Stimulated activated naive CD8-positive, alpha-beta T cell treated with anti-CD3 and anti-CD28 coated beads, Interleukin-15, Interleukin-2, amounts not matched to agents 100 U/mL and 50 U/mL, for 24 hours (primary cell): ENCODE results near the gene TMEM192.
"Not testable (repeated sequence)": the region's sequence is repeated elsewhere in the genome, so short reads cannot be mapped to it uniquely, and the experiment has no call there.

Experiments
- ATAC-seq: fragments of 150-1000 bp; cut with Tn5 transposase; one replicate; pipeline ENCODE4 v1.10.0; 2021
- DNase-seq: peaks from one replicate; pipeline ENCODE4 v3.0.0; 2021

TMEM192 gene

DNA sequence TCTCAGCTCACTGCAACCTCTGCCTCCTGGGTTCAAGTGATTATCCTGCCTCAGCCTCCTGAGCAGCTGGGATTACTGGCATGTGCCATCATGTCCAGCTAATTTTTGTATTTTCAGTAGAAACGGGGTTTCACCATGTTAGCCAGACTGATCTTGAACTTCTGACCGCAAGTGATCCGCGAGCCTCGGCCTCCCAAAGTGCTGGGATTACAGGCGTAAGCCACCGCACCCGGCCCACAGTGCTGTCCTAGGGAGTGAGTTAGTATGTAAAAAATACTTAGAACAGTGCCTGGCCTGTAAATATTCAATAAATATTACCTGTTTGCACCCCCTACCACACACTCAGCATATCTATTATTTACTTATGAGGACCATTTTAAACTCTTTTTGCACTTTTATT, 20.5 kb downstream of the TMEM192 start:
- ATAC-seq, DNase-seq: not testable (repeated sequence)

- no peak for ATAC-seq
- no peak for DNase-seq
Observed at GRCh38 chr4:165088366-165088765, 24.3 kb downstream of the TMEM192 start.

DNA sequence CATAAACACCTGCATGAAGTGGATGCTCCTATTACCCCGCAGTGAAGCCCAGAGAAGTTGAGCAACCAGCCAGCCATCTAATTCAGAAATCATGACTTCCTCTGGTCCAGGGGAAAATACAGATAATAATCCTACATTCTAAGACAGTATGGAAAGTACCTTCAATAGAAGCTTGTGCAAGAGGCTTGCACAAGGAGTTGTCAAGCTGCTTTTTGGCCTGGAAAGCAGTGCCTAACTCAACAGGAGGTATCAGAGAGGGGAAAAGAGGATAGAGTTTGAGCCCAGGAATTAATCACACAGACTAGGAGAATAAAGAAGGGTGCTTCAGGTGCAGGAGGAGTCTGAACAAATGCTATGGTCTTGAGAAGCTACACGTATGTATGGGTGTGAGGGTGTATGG, 26.7 kb downstream of the TMEM192 start:
- no peak for DNase-seq
- no peak for ATAC-seq

DNA sequence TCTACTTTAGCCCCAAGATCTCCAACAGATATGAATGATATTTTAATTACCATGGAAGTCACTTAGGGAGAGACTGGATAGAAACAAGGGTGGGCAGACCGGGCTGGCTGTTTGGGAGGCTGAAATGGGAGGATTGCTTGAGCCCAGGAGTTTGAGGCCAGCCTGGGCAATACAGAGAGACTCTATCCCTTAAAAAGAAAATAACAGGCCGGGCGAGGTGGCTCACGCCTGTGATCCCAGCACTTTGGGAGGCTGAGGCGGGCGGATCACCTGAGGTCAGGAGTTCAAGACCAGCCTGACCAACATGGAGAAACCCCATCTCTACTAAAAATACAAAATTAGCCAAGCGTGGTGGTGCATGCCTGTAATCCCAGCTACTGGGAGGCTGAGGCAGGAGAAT, 27.9 kb downstream of the TMEM192 start:
- ATAC-seq, DNase-seq: not testable (repeated sequence)

- ATAC-seq (no peak), DNase-seq (no peak)
Observed at GRCh38 chr4:165079476-165079875, 33.2 kb downstream of the TMEM192 start.

DNA sequence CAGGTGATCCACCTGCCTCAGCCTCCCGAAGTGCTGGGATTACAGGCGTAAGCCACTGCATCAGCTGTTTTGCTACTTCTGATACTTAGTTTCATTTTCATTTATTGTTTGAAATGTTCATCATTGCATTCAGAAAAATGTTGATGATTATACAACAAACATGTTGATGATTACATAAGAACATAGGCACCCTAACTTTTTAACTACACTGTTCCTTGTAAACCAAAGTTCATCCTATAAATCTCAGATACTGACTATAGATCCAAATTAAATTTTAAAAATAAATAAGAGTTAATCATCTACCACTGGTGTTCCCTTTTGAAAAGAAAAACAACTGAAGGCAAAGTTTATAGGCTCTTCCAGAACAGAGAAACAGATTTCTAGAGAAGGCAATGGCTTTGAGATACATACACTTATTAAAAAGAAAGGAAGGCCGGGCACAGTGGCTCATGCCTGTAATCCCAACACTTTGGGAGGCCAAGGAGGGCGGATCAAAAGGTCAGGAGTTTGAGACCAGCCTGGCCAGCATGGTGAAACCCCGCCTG, 35.6 kb downstream of the TMEM192 start:
- DNase-seq (no peak), ATAC-seq (no peak)

DNA sequence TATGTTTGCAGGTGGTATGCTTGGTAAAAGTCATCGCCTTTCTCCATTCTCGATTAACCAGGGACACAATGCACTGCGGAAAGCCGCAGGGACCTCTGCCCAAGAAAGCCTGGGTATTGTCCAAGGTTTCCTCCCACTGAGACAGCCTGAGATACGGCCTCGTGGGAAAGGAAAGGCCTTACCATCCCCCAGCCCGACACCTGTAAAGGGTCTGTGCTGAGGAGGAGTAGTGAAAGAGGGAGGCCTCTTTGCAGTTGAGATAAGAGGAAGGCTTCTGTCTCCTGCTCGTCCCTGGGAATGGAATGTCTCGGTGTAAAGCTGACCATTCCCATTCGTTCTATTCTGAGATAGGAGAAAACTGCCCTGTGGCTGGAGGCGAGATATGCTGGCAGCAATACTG, 39.3 kb downstream of the TMEM192 start:
- ATAC-seq, DNase-seq: not testable (repeated sequence)

DNA sequence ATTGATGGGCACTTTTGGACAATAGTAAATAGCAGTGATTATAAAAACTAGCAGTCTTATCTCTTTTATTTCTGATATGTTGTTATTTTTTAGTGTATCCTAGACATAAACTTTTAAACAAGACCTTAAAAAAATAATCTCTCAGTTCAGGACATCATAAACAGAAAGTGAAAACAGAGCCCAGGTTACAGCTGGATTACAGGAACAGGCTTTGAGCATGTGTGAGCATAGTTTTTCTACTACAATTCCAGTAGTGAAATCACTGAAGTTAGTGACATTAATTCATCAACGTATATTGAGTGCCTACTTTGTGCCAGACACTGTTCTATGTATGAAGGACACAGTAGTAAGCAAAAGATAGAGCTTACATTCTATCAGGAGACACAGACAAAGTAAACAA, 42.1 kb downstream of the TMEM192 start:
- ATAC-seq (no peak), DNase-seq (no peak)

- no peak for DNase-seq
- ATAC-seq: no peak
Observed at GRCh38 chr4:165060938-165061337, 51.7 kb downstream of the TMEM192 start.

- DNase-seq: no peak
- no peak for ATAC-seq
Observed at GRCh38 chr4:165059386-165059785, 53.3 kb downstream of the TMEM192 start.

- ATAC-seq (no peak), DNase-seq (no peak)
Observed at GRCh38 chr4:165058666-165059065, 54.0 kb downstream of the TMEM192 start.

- no peak for ATAC-seq
- DNase-seq: no peak
Observed at GRCh38 chr4:165055601-165056000, 57.1 kb downstream of the TMEM192 start.

DNA sequence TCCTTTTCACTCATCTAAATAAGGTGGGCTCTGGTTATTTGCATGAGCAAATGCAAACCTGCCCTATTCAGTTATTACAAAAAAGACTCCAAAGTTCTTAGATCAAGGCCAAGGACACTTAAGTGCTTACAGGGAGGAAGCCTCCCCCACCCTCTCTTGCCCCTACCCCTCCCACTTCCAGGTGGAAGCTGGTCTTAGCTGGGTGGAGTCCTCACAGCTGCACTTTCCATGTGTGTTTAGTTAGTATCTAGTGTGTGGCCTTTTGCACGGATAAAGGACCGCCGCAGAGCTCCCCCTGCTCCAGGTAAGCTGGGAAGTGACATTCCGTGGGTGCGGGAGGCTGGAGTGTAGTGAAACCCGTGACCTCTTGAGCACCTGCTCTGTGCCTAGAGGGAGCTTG, 59.0 kb downstream of the TMEM192 start, which contains the start of gene TRIM75:
Gene TRIM75 (plus strand): TSS at position 222 of the 400 bp plus-strand sequence. CDS start 5,282 bp downstream, outside the sequence.
- ATAC-seq (no peak), DNase-seq (no peak)

DNA sequence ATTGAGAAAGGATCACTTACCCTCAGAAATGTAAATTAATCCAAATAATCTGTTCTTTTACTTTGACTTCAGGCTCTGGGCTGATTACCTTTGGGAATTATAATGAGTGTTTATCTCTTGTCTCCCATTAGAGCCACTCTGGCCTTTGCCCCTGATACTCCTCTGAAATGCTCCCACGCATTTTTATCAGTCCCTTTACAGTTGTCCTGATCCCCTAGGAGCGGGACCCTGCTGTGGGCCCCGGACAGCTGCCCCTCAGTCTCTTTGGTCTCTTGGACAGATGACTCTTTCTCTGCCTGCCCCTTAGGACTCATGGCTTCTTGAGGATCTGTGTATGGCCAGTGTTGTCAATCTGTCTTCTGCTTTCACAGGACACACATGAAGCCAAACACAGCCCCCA, 60.0 kb downstream of the TMEM192 start:
- DNase-seq (no peak), ATAC-seq (no peak)

GRCh38 chr4:165048170-165048569, 64.5 kb downstream of the TMEM192 start:
- ATAC-seq (no peak), DNase-seq (no peak)

GRCh38 chr4:165031436-165032211, 81.0 kb downstream of the TMEM192 start, which contains the start of gene TRIM60:
TSS of gene TRIM60 (plus strand) at chr4:165031999. CDS start at chr4:165040073, 8,074 bp downstream.
- no peak for DNase-seq
- no peak for ATAC-seq

GRCh38 chr4:165027762-165028402, 84.8 kb downstream of the TMEM192 start:
- no peak for ATAC-seq
- no peak for DNase-seq

DNA sequence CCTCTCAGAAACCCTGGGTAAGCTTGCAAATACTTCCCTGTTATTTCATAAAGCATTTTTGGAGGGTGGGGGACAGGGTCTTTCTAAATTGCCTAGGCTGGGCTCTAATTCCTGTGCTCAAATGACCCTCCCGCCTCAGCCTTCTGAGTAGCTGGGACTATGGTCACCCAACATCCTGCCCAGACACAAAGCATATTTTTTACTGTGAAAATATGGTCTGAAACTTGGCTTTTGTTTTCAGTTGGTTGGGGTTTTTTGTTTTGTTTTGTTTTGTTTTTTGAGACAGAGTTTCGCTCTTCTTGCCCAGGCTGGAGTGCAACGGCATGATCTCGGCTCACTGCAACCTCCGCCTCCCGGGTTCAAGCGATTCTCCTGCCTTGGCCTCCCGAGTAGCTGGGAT, 86.9 kb downstream of the TMEM192 start:
- not testable (repeated sequence) for ATAC-seq, DNase-seq
